Hepatocyte (in vitro differentiated cells): ENCODE results near the gene NDUFS7.

Experiments
- EZH2 ChIP-seq: fragments of 200-600 bp; sonication (generic); IDR thresholded peaks from 2 replicates; pipeline ENCODE4 v1.6.1; 2016; ENCODE audit warnings: antibody characterized with exemption, mild to moderate bottlenecking, borderline replicate concordance
- EZH2phosphoT487 ChIP-seq: fragments of 200-600 bp; sonication (generic); IDR thresholded peaks from one replicate; pipeline ENCODE4 v1.6.1; 2018; ENCODE audit warnings: antibody characterized with exemption, mild to moderate bottlenecking, low read depth, moderate library complexity; ENCODE audit not compliant: unreplicated experiment, severe bottlenecking
- TF ChIP-seq, protein P1 (sequence below): fragments of 200-600 bp; sonication (generic); IDR thresholded peaks from 2 replicates; pipeline ENCODE4 v1.5.1; 2016; ENCODE audit warnings: antibody characterized with exemption, mild to moderate bottlenecking; ENCODE audit not compliant: poor library complexity

DNA sequence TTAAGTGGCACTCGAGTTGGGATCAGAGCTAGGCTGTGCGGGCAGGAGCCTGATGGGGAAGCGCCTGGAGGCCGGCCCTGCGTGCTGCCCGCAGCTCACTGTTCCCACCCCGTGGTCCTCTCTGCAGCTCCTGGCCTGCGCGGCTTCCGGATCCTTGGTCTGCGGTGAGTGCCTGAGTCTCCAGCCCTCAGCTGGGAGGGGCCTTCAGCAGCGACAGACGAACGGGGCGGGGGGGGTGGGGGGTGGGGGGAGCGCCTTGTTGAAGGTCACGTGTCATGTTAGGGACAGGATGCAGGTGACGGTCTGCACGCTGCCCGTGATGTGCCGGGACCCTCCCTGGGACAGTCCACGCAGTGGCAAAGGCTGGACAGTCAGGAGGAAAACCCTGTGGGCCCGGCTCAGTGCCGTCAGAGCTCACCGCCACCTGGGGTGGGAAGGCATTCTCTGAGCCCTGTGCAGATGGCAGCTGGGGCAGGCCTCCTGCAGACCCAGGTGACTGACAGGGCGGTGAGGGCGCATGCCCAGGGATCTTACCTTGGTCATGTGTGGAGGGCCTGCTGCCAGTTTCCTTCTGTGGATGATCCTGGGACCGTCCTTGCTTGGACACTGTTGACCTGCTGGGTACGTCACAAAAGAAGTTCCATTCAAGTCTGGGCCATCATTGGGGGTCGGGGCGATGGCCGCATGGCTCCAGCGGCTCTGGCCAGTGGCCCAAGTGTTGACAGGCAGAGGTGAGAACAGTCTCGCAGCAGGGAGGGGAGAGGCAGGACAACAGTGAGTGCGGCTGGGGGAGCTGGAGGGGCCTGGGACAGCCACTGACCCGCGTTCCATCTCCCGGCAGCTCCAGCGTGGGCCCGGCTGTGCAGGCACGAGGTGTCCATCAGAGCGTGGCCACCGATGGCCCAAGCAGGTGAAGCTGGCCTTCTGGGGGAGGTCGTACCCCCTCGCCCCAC is 4.3 kb downstream of the NDUFS7 start:
- TF ChIP-seq EZH2phosphoT487 = no peak
- TF ChIP-seq, protein P1, sequence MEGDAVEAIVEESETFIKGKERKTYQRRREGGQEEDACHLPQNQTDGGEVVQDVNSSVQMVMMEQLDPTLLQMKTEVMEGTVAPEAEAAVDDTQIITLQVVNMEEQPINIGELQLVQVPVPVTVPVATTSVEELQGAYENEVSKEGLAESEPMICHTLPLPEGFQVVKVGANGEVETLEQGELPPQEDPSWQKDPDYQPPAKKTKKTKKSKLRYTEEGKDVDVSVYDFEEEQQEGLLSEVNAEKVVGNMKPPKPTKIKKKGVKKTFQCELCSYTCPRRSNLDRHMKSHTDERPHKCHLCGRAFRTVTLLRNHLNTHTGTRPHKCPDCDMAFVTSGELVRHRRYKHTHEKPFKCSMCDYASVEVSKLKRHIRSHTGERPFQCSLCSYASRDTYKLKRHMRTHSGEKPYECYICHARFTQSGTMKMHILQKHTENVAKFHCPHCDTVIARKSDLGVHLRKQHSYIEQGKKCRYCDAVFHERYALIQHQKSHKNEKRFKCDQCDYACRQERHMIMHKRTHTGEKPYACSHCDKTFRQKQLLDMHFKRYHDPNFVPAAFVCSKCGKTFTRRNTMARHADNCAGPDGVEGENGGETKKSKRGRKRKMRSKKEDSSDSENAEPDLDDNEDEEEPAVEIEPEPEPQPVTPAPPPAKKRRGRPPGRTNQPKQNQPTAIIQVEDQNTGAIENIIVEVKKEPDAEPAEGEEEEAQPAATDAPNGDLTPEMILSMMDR = no peak
- TF ChIP-seq EZH2 = no peak
